HUES64 (cell line): Measurements from ENCODE around the gene TBC1D14.

Source experiments
- H3K27ac ChIP-seq: 2 replicates; pipeline ENCODE4 v1.7.0; 2013; ENCODE audit warnings: low read depth, low read length, inconsistent platforms
- H3K27me3 ChIP-seq: 2 replicates; pipeline ENCODE4 v1.6.1; 2013; ENCODE audit warnings: mild to moderate bottlenecking, low read length; ENCODE audit not compliant: insufficient read depth
- H3K36me3 ChIP-seq: 2 replicates; pipeline ENCODE4 v1.6.1; 2013; ENCODE audit warnings: mild to moderate bottlenecking, low read length; ENCODE audit not compliant: insufficient read depth
- H3K4me1 ChIP-seq: 2 replicates; pipeline ENCODE4 v1.6.1; 2013; ENCODE audit warnings: mild to moderate bottlenecking, low read length, moderate library complexity; ENCODE audit not compliant: insufficient read depth
- H3K4me3 ChIP-seq: 2 replicates; pipeline ENCODE4 v1.5.1; 2013; ENCODE audit warnings: mild to moderate bottlenecking, low read length, moderate library complexity
- H3K9ac ChIP-seq: 2 replicates; pipeline ENCODE4 v1.6.1; 2013; ENCODE audit warnings: mild to moderate bottlenecking, low read depth, low read length
- H3K9me3 ChIP-seq: 2 replicates; pipeline ENCODE4 v1.6.1; 2013; ENCODE audit warnings: low read depth, low read length; ENCODE audit not compliant: insufficient read depth
- WGBS: fragments of 150-250, 120-280 bp; methylation state at CpG from one replicate; pipeline ENCODE4 v1.1.7; 2013; ENCODE audit warnings: missing lambda C conversion rate; 5-methylcytosine and 5-hydroxymethylcytosine counted together

The TBC1D14 gene

GRCh38 chr4:7020856-7021255 lies 111.2 kb downstream of the TBC1D14 start:
- WGBS, result 97% methylated on average over 11 of the region's 11 CpGs
- Histone ChIP-seq H3K9ac (no peak overlapping the region), H3K9me3 (no peaks in the 10 kb centered on the region), H3K27ac (no peak overlapping the region), H3K27me3 (no peaks in the 10 kb centered on the region), H3K4me3 (no peak overlapping the region), H3K4me1 (no peaks in the 10 kb centered on the region), H3K36me3 (peaks cover 64% of the 10 kb centered on the region)

GRCh38 chr4:7021355-7021754 lies 111.7 kb downstream of the TBC1D14 start:
- H3K4me3 ChIP-seq, result no peak overlapping the region
- H3K4me1 ChIP-seq, result no peaks in the 10 kb centered on the region
- 95% methylated on average over 5 of the region's 5 CpGs for WGBS
- no peaks in the 10 kb centered on the region for H3K9me3 ChIP-seq
- no peak overlapping the region for H3K27ac ChIP-seq
- H3K9ac ChIP-seq, result no peak overlapping the region
- H3K36me3 ChIP-seq, result peaks cover 64% of the 10 kb centered on the region
- H3K27me3 ChIP-seq, result no peaks in the 10 kb centered on the region

- no peak overlapping the region for H3K4me3 ChIP-seq
- no peaks in the 10 kb centered on the region for H3K9me3 ChIP-seq
- no peak overlapping the region for H3K27ac ChIP-seq
- no peaks in the 10 kb centered on the region for H3K4me1 ChIP-seq
- H3K9ac ChIP-seq, result no peak overlapping the region
- 91% methylated on average over 13 of the region's 13 CpGs for WGBS
- H3K27me3 ChIP-seq, result no peaks in the 10 kb centered on the region
- H3K36me3 ChIP-seq, result peaks cover 64% of the 10 kb centered on the region
These were observed 112.5 kb downstream of the TBC1D14 start for GRCh38 chr4:7021930-7022664.

- Histone ChIP-seq H3K4me3 (no peak overlapping the region), H3K36me3 (peaks cover 62% of the 10 kb centered on the region), H3K9ac (no peak overlapping the region), H3K4me1 (no peaks in the 10 kb centered on the region), H3K27me3 (no peaks in the 10 kb centered on the region), H3K9me3 (no peaks in the 10 kb centered on the region), H3K27ac (no peak overlapping the region; the same call in 1 of the 2 replicates)
- 94% methylated on average over 16 of the region's 16 CpGs for WGBS
These were observed 113.9 kb downstream of the TBC1D14 start for GRCh38 chr4:7023486-7023885.

GRCh38 chr4:7023901-7024300 lies 114.3 kb downstream of the TBC1D14 start:
- Histone ChIP-seq H3K9me3 (no peaks in the 10 kb centered on the region), H3K9ac (no peak overlapping the region), H3K4me1 (no peaks in the 10 kb centered on the region), H3K4me3 (no peak overlapping the region), H3K27me3 (no peaks in the 10 kb centered on the region), H3K27ac (no peak overlapping the region), H3K36me3 (peaks cover 64% of the 10 kb centered on the region)
- 93% methylated on average over 12 of the region's 12 CpGs for WGBS

- Histone ChIP-seq H3K9ac (no peak overlapping the region), H3K27ac (no peak overlapping the region), H3K9me3 (no peaks in the 10 kb centered on the region), H3K4me3 (no peak overlapping the region), H3K36me3 (peaks cover 64% of the 10 kb centered on the region), H3K4me1 (no peaks in the 10 kb centered on the region), H3K27me3 (no peaks in the 10 kb centered on the region)
- WGBS, result 95% methylated on average over 19 of the region's 19 CpGs
These were observed 114.8 kb downstream of the TBC1D14 start for GRCh38 chr4:7024336-7024890.

- no peak overlapping the region for H3K4me3 ChIP-seq
- no peak overlapping the region for H3K27ac ChIP-seq
- H3K9me3 ChIP-seq, result no peaks in the 10 kb centered on the region
- H3K27me3 ChIP-seq, result no peaks in the 10 kb centered on the region
- no peak overlapping the region for H3K9ac ChIP-seq
- H3K4me1 ChIP-seq, result no peaks in the 10 kb centered on the region
- WGBS, result 96% methylated on average over 28 of the region's 28 CpGs
- H3K36me3 ChIP-seq, result peaks cover 69% of the 10 kb centered on the region
These were observed 115.5 kb downstream of the TBC1D14 start for GRCh38 chr4:7025040-7025602.

- WGBS, result 94% methylated on average over 8 of the region's 9 CpGs
- Histone ChIP-seq H3K27ac (no peak overlapping the region), H3K9me3 (no peaks in the 10 kb centered on the region), H3K4me3 (no peak overlapping the region), H3K9ac (no peak overlapping the region), H3K27me3 (no peaks in the 10 kb centered on the region), H3K36me3 (peaks cover 73% of the 10 kb centered on the region), H3K4me1 (no peaks in the 10 kb centered on the region)
These were observed 116.5 kb downstream of the TBC1D14 start for GRCh38 chr4:7026107-7026506.

GRCh38 chr4:7027284-7027683 lies 117.7 kb downstream of the TBC1D14 start:
- Histone ChIP-seq H3K27ac (no peak overlapping the region), H3K36me3 (peaks cover 74% of the 10 kb centered on the region)
- 95% methylated on average over 7 of the region's 7 CpGs for WGBS

GRCh38 chr4:7027913-7028312 lies 118.3 kb downstream of the TBC1D14 start:
- H3K9me3 ChIP-seq, result no peaks in the 10 kb centered on the region
- no peak overlapping the region for H3K4me3 ChIP-seq
- WGBS, result 94% methylated on average over 5 of the region's 5 CpGs
- no peak overlapping the region for H3K9ac ChIP-seq
- no peaks in the 10 kb centered on the region for H3K27me3 ChIP-seq
- H3K27ac ChIP-seq, result no peak overlapping the region
- peaks cover 74% of the 10 kb centered on the region for H3K36me3 ChIP-seq
- H3K4me1 ChIP-seq, result no peaks in the 10 kb centered on the region

More at GRCh38 chr4:7027284-7027683, 117.7 kb downstream of the TBC1D14 start:
- Histone ChIP-seq H3K27me3 (no peaks in the 10 kb centered on the region), H3K9ac (no peak overlapping the region), H3K4me3 (no peak overlapping the region), H3K4me1 (no peaks in the 10 kb centered on the region), H3K9me3 (no peaks in the 10 kb centered on the region)

- Histone ChIP-seq H3K27ac (no peak overlapping the region), H3K4me3 (no peak overlapping the region), H3K27me3 (no peaks in the 10 kb centered on the region), H3K9ac (no peak overlapping the region), H3K36me3 (peaks cover 72% of the 10 kb centered on the region), H3K9me3 (no peaks in the 10 kb centered on the region), H3K4me1 (no peaks in the 10 kb centered on the region)
- WGBS, result 97% methylated on average over 12 of the region's 12 CpGs
These were observed 119.6 kb downstream of the TBC1D14 start for GRCh38 chr4:7029212-7029611.
